ENCODE results near the gene MLIP. TPM values are rescaled to one million over a fixed set of nuclear protein-coding genes. Genes with fewer than 3 reads are reported as not detected.

Gene MLIP
- total RNA-seq, 2 experiments from 2014 or later: not detected

- intact Hi-C loops (cut with micrococcal nuclease): no loop called here
- no peak for TF ChIP-seq CTCF (IDR thresholded peaks at IDR 0.05)
- ATAC-seq: no peak
These were observed 141.3 kb downstream of the MLIP start for GRCh38 chr6:54252496-54252895.

GRCh38 chr6:54252916-54253315 is 141.7 kb downstream of the MLIP start:
- H3K4me1 Mint-ChIP-seq (ENCODE audit: low read depth): no peaks in the 10 kb centered on the region
- no peak overlapping the region for H3K27ac Mint-ChIP-seq
- H3K36me3 Mint-ChIP-seq (ENCODE audit: low read depth): no peaks in the 10 kb centered on the region
- no peak for DNase-seq
- ATAC-seq: no peak
- no peaks in the 10 kb centered on the region for H3K27me3 Mint-ChIP-seq
- intact Hi-C loops (cut with micrococcal nuclease): no loop called here
- POLR2A ChIA-PET: no interaction called here
- H3K9me3 Mint-ChIP-seq: no peaks in the 10 kb centered on the region
- CTCF ChIA-PET: no interaction called here
- no peak for TF ChIP-seq CTCF (IDR thresholded peaks at IDR 0.05)
- no peak overlapping the region for H3K4me3 Mint-ChIP-seq

More at GRCh38 chr6:54252496-54252895, 141.3 kb downstream of the MLIP start:
- Mint-ChIP-seq H3K4me3 (no peak overlapping the region), H3K36me3 (ENCODE audit: low read depth) (no peaks in the 10 kb centered on the region), H3K9me3 (no peaks in the 10 kb centered on the region), H3K27me3 (no peaks in the 10 kb centered on the region), H3K27ac (no peak overlapping the region), H3K4me1 (ENCODE audit: low read depth) (no peaks in the 10 kb centered on the region)
- no peak for DNase-seq
- POLR2A ChIA-PET: no interaction called here
- CTCF ChIA-PET: no interaction called here

GRCh38 chr6:54254886-54255285 is 143.6 kb downstream of the MLIP start:
- ATAC-seq: no peak
- intact Hi-C loops (cut with micrococcal nuclease): no loop called here
- no peaks in the 10 kb centered on the region for H3K27me3 Mint-ChIP-seq
- no peak overlapping the region for H3K27ac Mint-ChIP-seq
- no peak for TF ChIP-seq CTCF (IDR thresholded peaks at IDR 0.05)
- H3K4me1 Mint-ChIP-seq (ENCODE audit: low read depth): no peaks in the 10 kb centered on the region
- H3K36me3 Mint-ChIP-seq (ENCODE audit: low read depth): no peaks in the 10 kb centered on the region
- ChIA-PET CTCF (no interaction called here), POLR2A (no interaction called here)
- no peak overlapping the region for H3K4me3 Mint-ChIP-seq
- DNase-seq: no peak
- H3K9me3 Mint-ChIP-seq: no peaks in the 10 kb centered on the region

GRCh38 chr6:54255886-54256285 is 144.6 kb downstream of the MLIP start:
- ChIA-PET POLR2A (no interaction called here), CTCF (interaction anchor here (1.2 kb wide), 1 partner anchor 9 kb away, joined by 3 read pairs; no protein-coding TSS in a partner anchor)
- Mint-ChIP-seq H3K9me3 (no peaks in the 10 kb centered on the region), H3K36me3 (ENCODE audit: low read depth) (no peaks in the 10 kb centered on the region), H3K4me3 (no peak overlapping the region), H3K4me1 (ENCODE audit: low read depth) (no peaks in the 10 kb centered on the region), H3K27ac (no peak overlapping the region), H3K27me3 (no peaks in the 10 kb centered on the region)
- no peak for ATAC-seq
- DNase-seq: no peak
- intact Hi-C loops (cut with micrococcal nuclease): no loop called here
- TF ChIP-seq CTCF (IDR thresholded peaks at IDR 0.05): no peak

- H3K4me3 Mint-ChIP-seq: no peak overlapping the region
- POLR2A ChIA-PET: no interaction called here
These were observed 148.8 kb downstream of the MLIP start for GRCh38 chr6:54260025-54260424.

More at GRCh38 chr6:54260025-54260424, 148.8 kb downstream of the MLIP start:
- Mint-ChIP-seq H3K36me3 (ENCODE audit: low read depth) (no peaks in the 10 kb centered on the region), H3K9me3 (no peaks in the 10 kb centered on the region), H3K27me3 (no peaks in the 10 kb centered on the region), H3K4me1 (ENCODE audit: low read depth) (no peaks in the 10 kb centered on the region), H3K27ac (no peak overlapping the region)
- no peak for ATAC-seq
- DNase-seq: no peak
- TF ChIP-seq CTCF (IDR thresholded peaks at IDR 0.05): no peak
- CTCF ChIA-PET: no interaction called here
- intact Hi-C loops (cut with micrococcal nuclease): no loop called here

Data from activated CD8-positive, alpha-beta T cell treated with anti-CD3 and anti-CD28 coated beads for 36 hours (primary cell).